Naive B cell (primary cell): Measurements from ENCODE around the gene LPP. TPM values are rescaled to one million over a fixed set of nuclear protein-coding genes. Genes with fewer than 3 reads are reported as not detected.

Experiments used
- ATAC-seq, 2 donors: fragments of 150-1000 bp; cut with Tn5 transposase; 2 replicates each; pipeline ENCODE4 v1.10.0; 2021; ENCODE audit warnings: low read depth in 2 of 2, mild to moderate bottlenecking in 2 of 2, moderate library complexity in 2 of 2
- DNase-seq: peaks from one replicate; pipeline ENCODE4 v3.0.0; 2022
- H3K27ac Mint-ChIP-seq, 6 donors: one replicate each; pipeline ENCODE4 v1.8.0; 2020 to 2022; ENCODE audit warnings: mild to moderate bottlenecking in 6 of 6, mixed read lengths in 6 of 6, moderate library complexity in 5 of 6, inconsistent platforms in 2 of 6
- H3K27me3 Mint-ChIP-seq, 3 donors: one replicate each; pipeline ENCODE4 v1.8.0; 2021 to 2022; ENCODE audit warnings: mixed read lengths in 3 of 3, mild to moderate bottlenecking in 1 of 3
- H3K36me3 Mint-ChIP-seq, 2 donors: one replicate each; pipeline ENCODE4 v1.8.0; 2020 to 2022; ENCODE audit warnings: mixed read lengths in 2 of 2, inconsistent platforms in 1 of 2, mild to moderate bottlenecking in 1 of 2
- H3K4me1 Mint-ChIP-seq, 3 donors: one replicate each; pipeline ENCODE4 v1.8.0; 2020 to 2022; ENCODE audit warnings: mixed read lengths in 3 of 3, inconsistent platforms in 1 of 3, mild to moderate bottlenecking in 1 of 3, moderate library complexity in 1 of 3
- H3K4me3 Mint-ChIP-seq, 8 donors: one replicate each; pipeline ENCODE4 v1.8.0; 2020 to 2022; ENCODE audit warnings: mild to moderate bottlenecking in 8 of 8, mixed read lengths in 8 of 8, moderate library complexity in 8 of 8, inconsistent platforms in 2 of 8
- H3K9me3 Mint-ChIP-seq, 7 donors: one replicate each; pipeline ENCODE4 v1.8.0; 2020 to 2022; ENCODE audit warnings: mixed read lengths in 7 of 7, mild to moderate bottlenecking in 5 of 7, inconsistent platforms in 2 of 7, moderate library complexity in 1 of 7
- polyA plus RNA-seq, 6 donors: library from polyadenylated mRNA; unstranded; fragments of 300-500 nt; fragmentation: Illumina TruSeq; gene quantifications; one replicate each; pipeline ENCODE4 v1.2.3, GENCODE V29; 2021; ENCODE audit warnings: low read depth in 6 of 6

Gene LPP
- polyA plus RNA-seq, 6 donors from 2014 or later: 9.6 to 58.6 (median 25.4) TPM

DNA sequence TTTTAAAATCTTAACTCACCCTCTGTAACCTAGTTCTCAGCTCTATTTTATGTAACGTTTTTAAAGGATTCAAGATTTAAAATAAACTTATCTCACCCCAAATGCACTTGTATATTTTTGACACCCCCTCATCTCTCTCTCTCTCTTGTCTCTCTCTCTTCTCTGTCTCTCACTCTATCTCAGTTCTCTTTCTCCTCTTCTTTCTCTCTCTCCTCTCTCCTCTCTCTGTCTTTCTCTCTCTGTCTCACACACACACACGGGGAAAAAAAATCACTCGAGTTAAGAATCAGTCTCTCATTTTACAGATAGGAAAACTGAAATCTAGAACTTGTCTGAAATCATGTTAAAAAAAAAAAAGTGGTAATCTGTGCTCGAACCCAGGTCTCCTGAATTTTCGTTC lies 108.5 kb downstream of the LPP start:
- Mint-ChIP-seq H3K4me3 (peak overlapping the region in 1 of 8 donors; percentile 25), H3K4me1 (peaks cover 5 to 26% (median 23%) of the 10 kb centered on the region in 3 donors), H3K27me3 (no peaks in the 10 kb centered on the region), H3K36me3 (peaks cover 0 to 19% of the 10 kb centered on the region in 2 donors), H3K27ac (peak overlapping the region in 1 of 6 donors; percentile 53), H3K9me3 (no peaks in the 10 kb centered on the region)
- ATAC-seq: no peak
- no peak for DNase-seq

- Mint-ChIP-seq H3K9me3 (no peaks in the 10 kb centered on the region), H3K4me3 (peak overlapping the region in 1 of 8 donors; percentile 25), H3K27ac (peak overlapping the region in 1 of 6 donors; percentile 53), H3K27me3 (no peaks in the 10 kb centered on the region), H3K36me3 (peaks cover 0 to 20% of the 10 kb centered on the region in 2 donors), H3K4me1 (peaks cover 3 to 20% (median 17%) of the 10 kb centered on the region in 3 donors)
- ATAC-seq (no peak), DNase-seq (no peak)
These were observed 109.1 kb downstream of the LPP start for GRCh38 chr3:188262913-188263683.

GRCh38 chr3:188264226-188265207 lies 110.6 kb downstream of the LPP start:
- no peaks in the 10 kb centered on the region for H3K27me3 Mint-ChIP-seq
- ATAC-seq (no peak), DNase-seq (no peak)
- H3K9me3 Mint-ChIP-seq: no peaks in the 10 kb centered on the region
- H3K4me3 Mint-ChIP-seq: no peak overlapping the region
- peaks cover 4 to 13% (median 11%) of the 10 kb centered on the region in 3 donors for H3K4me1 Mint-ChIP-seq
- H3K27ac Mint-ChIP-seq: no peak overlapping the region
- H3K36me3 Mint-ChIP-seq: peaks cover 0 to 11% of the 10 kb centered on the region in 2 donors

DNA sequence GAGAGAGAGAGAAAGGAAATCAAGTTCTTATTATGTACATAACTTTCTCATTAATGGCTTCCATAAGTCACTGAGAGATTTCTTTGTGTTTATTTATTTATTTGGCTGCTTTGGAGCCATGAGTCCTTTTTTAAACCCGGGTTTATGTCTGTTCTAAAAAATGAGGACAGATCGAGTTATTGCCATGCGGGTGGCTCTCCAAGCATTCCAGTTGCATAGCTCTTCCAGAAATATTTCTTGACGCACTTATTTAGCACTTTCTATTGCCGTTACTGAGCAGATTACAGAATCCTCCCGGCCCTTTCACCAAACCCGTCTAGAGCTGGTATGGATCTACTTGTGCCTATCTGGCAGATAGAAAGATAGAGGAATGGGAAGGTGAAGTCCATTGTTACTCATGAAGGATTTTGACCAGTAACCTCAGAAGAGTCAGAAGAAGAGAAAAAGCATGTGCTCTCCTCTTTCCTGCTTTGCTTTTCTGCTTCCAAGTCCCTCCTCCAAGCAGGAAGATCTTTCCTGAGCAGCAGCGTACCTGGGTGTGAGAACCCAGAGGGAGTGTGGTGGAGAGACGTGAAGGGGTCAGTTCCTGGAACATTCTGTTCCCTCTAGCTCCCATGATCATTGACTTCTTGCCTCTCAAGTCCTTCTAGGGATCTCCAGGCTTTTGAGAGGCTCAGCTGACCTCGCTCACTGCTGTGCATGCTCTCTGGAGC lies 112.8 kb downstream of the LPP start:
- Mint-ChIP-seq H3K27ac (peak overlapping the region in 1 of 6 donors; percentile 44), H3K9me3 (no peaks in the 10 kb centered on the region), H3K4me1 (peaks cover 18 to 33% (median 24%) of the 10 kb centered on the region in 3 donors), H3K36me3 (peaks cover 0 to 10% of the 10 kb centered on the region in 2 donors), H3K27me3 (no peaks in the 10 kb centered on the region), H3K4me3 (no peak overlapping the region)
- no peak for ATAC-seq
- DNase-seq: no peak

GRCh38 chr3:188267790-188268335 lies 113.9 kb downstream of the LPP start:
- no peaks in the 10 kb centered on the region for H3K27me3 Mint-ChIP-seq
- peaks cover 0 to 9% of the 10 kb centered on the region in 2 donors for H3K36me3 Mint-ChIP-seq
- peaks cover 27 to 38% (median 27%) of the 10 kb centered on the region in 3 donors for H3K4me1 Mint-ChIP-seq
- no peak overlapping the region for H3K4me3 Mint-ChIP-seq
- DNase-seq: no peak
- H3K27ac Mint-ChIP-seq: no peak overlapping the region
- no peaks in the 10 kb centered on the region for H3K9me3 Mint-ChIP-seq
- no peak for ATAC-seq

GRCh38 chr3:188268336-188268735 lies 114.4 kb downstream of the LPP start:
- ATAC-seq (no peak), DNase-seq (no peak)
- Mint-ChIP-seq H3K4me3 (no peak overlapping the region), H3K4me1 (peaks cover 28 to 41% (median 28%) of the 10 kb centered on the region in 3 donors), H3K27me3 (no peaks in the 10 kb centered on the region), H3K9me3 (no peaks in the 10 kb centered on the region), H3K27ac (no peak overlapping the region), H3K36me3 (peaks cover 0 to 12% of the 10 kb centered on the region in 2 donors)

DNA sequence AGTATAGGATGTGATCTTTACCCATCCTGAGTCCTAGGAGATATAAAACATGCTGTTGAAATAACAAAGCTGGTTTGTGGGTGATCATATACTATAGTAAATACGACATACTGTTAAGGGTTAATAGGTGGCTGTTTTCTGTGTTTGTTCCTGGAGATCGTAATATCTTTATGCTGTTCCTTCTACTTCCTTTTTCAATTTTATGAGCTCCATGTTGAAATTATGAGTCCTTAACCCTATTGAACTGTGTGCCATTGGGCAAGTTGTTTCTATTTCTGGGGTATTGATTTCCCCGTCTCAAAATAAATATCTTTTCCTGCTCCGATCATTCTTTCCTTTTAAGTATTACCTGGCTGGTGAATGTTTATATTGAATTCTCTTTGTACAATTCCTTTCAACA lies 115.1 kb downstream of the LPP start:
- H3K27me3 Mint-ChIP-seq: no peaks in the 10 kb centered on the region
- peaks cover 27 to 41% (median 28%) of the 10 kb centered on the region in 3 donors for H3K4me1 Mint-ChIP-seq
- H3K36me3 Mint-ChIP-seq: peaks cover 0 to 12% of the 10 kb centered on the region in 2 donors
- no peak overlapping the region for H3K27ac Mint-ChIP-seq
- DNase-seq: no peak
- no peak overlapping the region for H3K4me3 Mint-ChIP-seq
- ATAC-seq: no peak
- H3K9me3 Mint-ChIP-seq: no peaks in the 10 kb centered on the region

GRCh38 chr3:188270423-188270972 lies 116.5 kb downstream of the LPP start:
- peaks cover 27 to 41% (median 28%) of the 10 kb centered on the region in 3 donors for H3K4me1 Mint-ChIP-seq
- peak overlapping the region in 1 of 6 donors; percentile 40 for H3K27ac Mint-ChIP-seq
- peaks cover 0 to 12% of the 10 kb centered on the region in 2 donors for H3K36me3 Mint-ChIP-seq
- H3K27me3 Mint-ChIP-seq: no peaks in the 10 kb centered on the region
- no peak for DNase-seq
- peak in 1 of 2 donors; percentile 56 for ATAC-seq
- no peaks in the 10 kb centered on the region for H3K9me3 Mint-ChIP-seq
- H3K4me3 Mint-ChIP-seq: peak overlapping the region in 1 of 8 donors; percentile 2

- H3K36me3 Mint-ChIP-seq: peaks cover 8 to 16% of the 10 kb centered on the region in 2 donors
- no peaks in the 10 kb centered on the region for H3K27me3 Mint-ChIP-seq
- H3K4me3 Mint-ChIP-seq: peak overlapping the region in 2 of 8 donors; percentile 21 to 32
- no peaks in the 10 kb centered on the region for H3K9me3 Mint-ChIP-seq
- peak overlapping the region in 3 of 6 donors; percentile 17 to 71 (median 28) for H3K27ac Mint-ChIP-seq
- ATAC-seq: no peak
- DNase-seq: no peak
- peaks cover 27 to 41% (median 28%) of the 10 kb centered on the region in 3 donors for H3K4me1 Mint-ChIP-seq
These were observed 117.4 kb downstream of the LPP start for GRCh38 chr3:188271226-188271914.

DNA sequence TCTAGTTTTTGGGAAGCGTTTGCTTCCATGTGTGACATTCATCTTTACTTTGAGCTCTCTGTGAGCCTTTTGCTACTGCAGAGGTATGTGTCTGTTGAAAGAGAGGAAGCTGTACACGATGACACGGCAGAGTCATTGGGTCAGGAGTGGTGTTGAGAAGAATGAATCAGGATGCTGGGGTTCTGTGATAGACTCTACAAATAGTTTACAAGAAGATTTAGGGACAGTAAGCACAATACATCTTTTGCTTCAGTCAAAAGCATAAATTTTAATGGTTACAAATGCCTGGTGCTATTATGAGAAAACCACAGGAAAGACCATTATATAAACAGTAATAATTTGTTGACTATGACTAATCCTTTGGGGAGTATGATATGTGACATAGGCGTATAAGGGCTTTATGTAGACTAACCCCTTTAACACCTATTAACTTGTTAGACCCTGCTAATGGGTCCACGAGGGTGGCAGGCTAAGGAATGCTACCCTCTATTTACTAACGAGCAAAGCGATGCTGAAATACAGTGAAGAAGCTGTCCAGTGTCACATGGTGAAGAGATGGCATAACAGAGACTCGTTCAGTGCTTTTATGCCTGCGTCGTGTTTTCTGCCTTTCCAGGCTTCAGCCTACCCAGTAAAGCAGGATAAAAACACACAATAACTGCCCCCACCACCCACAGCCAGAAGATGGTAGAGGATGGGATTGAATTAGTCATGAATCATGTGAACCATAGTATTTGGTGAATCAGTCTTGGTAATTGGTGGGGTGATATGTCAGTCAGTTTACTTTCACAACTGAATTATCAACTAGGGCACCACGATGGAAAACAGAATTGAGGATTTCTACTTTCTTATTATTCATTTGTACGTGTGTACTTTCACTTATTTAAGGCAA lies 118.8 kb downstream of the LPP start:
- DNase-seq: no peak
- no peaks in the 10 kb centered on the region for H3K9me3 Mint-ChIP-seq
- peaks cover 10 to 13% of the 10 kb centered on the region in 2 donors for H3K36me3 Mint-ChIP-seq
- H3K4me1 Mint-ChIP-seq: peaks cover 23 to 41% (median 31%) of the 10 kb centered on the region in 3 donors
- no peaks in the 10 kb centered on the region for H3K27me3 Mint-ChIP-seq
- no peak overlapping the region for H3K4me3 Mint-ChIP-seq
- no peak for ATAC-seq
- H3K27ac Mint-ChIP-seq: peak overlapping the region in 2 of 6 donors; percentile 4 to 55

- H3K9me3 Mint-ChIP-seq: no peaks in the 10 kb centered on the region
- H3K36me3 Mint-ChIP-seq: peaks cover 16 to 22% of the 10 kb centered on the region in 2 donors
- peaks cover 32 to 39% (median 38%) of the 10 kb centered on the region in 3 donors for H3K4me1 Mint-ChIP-seq
- DNase-seq: no peak
- H3K27me3 Mint-ChIP-seq: no peaks in the 10 kb centered on the region
- no peak overlapping the region for H3K27ac Mint-ChIP-seq
- no peak for ATAC-seq
- no peak overlapping the region for H3K4me3 Mint-ChIP-seq
These were observed 120.4 kb downstream of the LPP start for GRCh38 chr3:188274249-188274915.
